ENCODE measurements around the gene PLIN3.

PLIN3 gene

GRCh38 chr19:4851551-4852290 lies 15.7 kb downstream of the PLIN3 start (continued):
- no peak for TF ChIP-seq ZNF280D (tag by site-specific recombination; IDR thresholded peaks at IDR 0.05)
- TF ChIP-seq ZNF398 (tag by site-specific recombination; IDR thresholded peaks at IDR 0.05), result no peak
- TF ChIP-seq ZNF544 (tag by site-specific recombination; IDR thresholded peaks at IDR 0.05), result no peak
- no peak for TF ChIP-seq WT1 (tag by site-specific recombination; IDR thresholded peaks at IDR 0.05)
- TF ChIP-seq ZFP69B (tag by site-specific recombination; IDR thresholded peaks at IDR 0.05), result peak; percentile 81
- TF ChIP-seq MZF1 (tag by site-specific recombination; IDR thresholded peaks at IDR 0.05; ENCODE audit: borderline replicate concordance), result no peak
- TF ChIP-seq ZSCAN5A (tag by site-specific recombination; IDR thresholded peaks at IDR 0.05), result no peak
- no peak for TF ChIP-seq ZNF26 (tag by site-specific recombination; IDR thresholded peaks at IDR 0.05)
- no peak for TF ChIP-seq FEZF1 (tag by site-specific recombination; IDR thresholded peaks at IDR 0.05)
- no peak for TF ChIP-seq SCRT2 (tag by site-specific recombination; IDR thresholded peaks at IDR 0.05)
- no peak for TF ChIP-seq ZNF23 (tag by site-specific recombination; IDR thresholded peaks at IDR 0.05; ENCODE audit: borderline replicate concordance)
- TF ChIP-seq ZNF146 (tag by site-specific recombination; IDR thresholded peaks at IDR 0.05), result no peak
- TF ChIP-seq ZNF121 (tag by site-specific recombination; IDR thresholded peaks at IDR 0.05), result no peak
- no peak for TF ChIP-seq ZNF580 (tag by site-specific recombination; IDR thresholded peaks at IDR 0.05)
- TF ChIP-seq PRDM10 (tag by site-specific recombination; IDR thresholded peaks at IDR 0.05), result no peak
- no peak for TF ChIP-seq KLF9 (tag by site-specific recombination; IDR thresholded peaks at IDR 0.05; ENCODE audit: low read depth)
- TF ChIP-seq PRDM1 (tag by site-specific recombination; IDR thresholded peaks at IDR 0.05), result no peak
- peak; percentile 85 for TF ChIP-seq ZNF2 (tag by site-specific recombination; IDR thresholded peaks at IDR 0.05)
- peak; percentile 22; the same call in 1 of the 2 replicates for TF ChIP-seq KLF8 (tag by site-specific recombination; IDR thresholded peaks at IDR 0.05)
- TF ChIP-seq ELK4 (IDR thresholded peaks at IDR 0.05; ENCODE audit: borderline replicate concordance, low read depth, low read length), result no peak
- TF ChIP-seq ZNF155 (tag by site-specific recombination; IDR thresholded peaks at IDR 0.05), result no peak
- peak; percentile 73; the same call in 1 of the 2 replicates for TF ChIP-seq ZNF692 (tag by site-specific recombination; IDR thresholded peaks at IDR 0.05)
- TF ChIP-seq ZNF654 (tag by site-specific recombination; IDR thresholded peaks at IDR 0.05; ENCODE audit: low read depth), result peak; percentile 65
- TF ChIP-seq SCRT1 (tag by site-specific recombination; IDR thresholded peaks at IDR 0.05; ENCODE audit: borderline replicate concordance), result no peak
- TF ChIP-seq SP3 (tag by site-specific recombination; IDR thresholded peaks at IDR 0.05), result no peak
